A549 (cell line): ENCODE measurements around the gene HSD17B3.

ENCODE experiments used
- CEBPB ChIP-seq, 2 experiments: fragments of >200 bp in 1 of 2; sonication (Bioruptor Twin) in 1 of 2; formaldehyde crosslinking in 1 of 2; IDR thresholded peaks; 2 replicates each; pipeline ENCODE4 v1.6.1; 2012 to 2016
- POLR2A ChIP-seq: IDR thresholded peaks from 2 replicates; pipeline ENCODE4 v1.6.1; 2012; ENCODE audit warnings: mild to moderate bottlenecking, low read length
- TF ChIP-seq, protein P1 (sequence below): fragments of >200 bp; sonication (Bioruptor Twin); formaldehyde crosslinking; IDR thresholded peaks from 3 replicates; pipeline ENCODE4 v1.5.1; 2016

GRCh38 chr9:96305171-96305570 lies 3.2 kb upstream of the HSD17B3 start:
- TF ChIP-seq CEBPB (IDR thresholded peaks at IDR 0.05) (no peak), POLR2A (no peak)
- TF ChIP-seq, protein P1, sequence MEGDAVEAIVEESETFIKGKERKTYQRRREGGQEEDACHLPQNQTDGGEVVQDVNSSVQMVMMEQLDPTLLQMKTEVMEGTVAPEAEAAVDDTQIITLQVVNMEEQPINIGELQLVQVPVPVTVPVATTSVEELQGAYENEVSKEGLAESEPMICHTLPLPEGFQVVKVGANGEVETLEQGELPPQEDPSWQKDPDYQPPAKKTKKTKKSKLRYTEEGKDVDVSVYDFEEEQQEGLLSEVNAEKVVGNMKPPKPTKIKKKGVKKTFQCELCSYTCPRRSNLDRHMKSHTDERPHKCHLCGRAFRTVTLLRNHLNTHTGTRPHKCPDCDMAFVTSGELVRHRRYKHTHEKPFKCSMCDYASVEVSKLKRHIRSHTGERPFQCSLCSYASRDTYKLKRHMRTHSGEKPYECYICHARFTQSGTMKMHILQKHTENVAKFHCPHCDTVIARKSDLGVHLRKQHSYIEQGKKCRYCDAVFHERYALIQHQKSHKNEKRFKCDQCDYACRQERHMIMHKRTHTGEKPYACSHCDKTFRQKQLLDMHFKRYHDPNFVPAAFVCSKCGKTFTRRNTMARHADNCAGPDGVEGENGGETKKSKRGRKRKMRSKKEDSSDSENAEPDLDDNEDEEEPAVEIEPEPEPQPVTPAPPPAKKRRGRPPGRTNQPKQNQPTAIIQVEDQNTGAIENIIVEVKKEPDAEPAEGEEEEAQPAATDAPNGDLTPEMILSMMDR = no peak
